ENCODE measurements around the gene TLR1. TPM values are rescaled to one million over a fixed set of nuclear protein-coding genes. Genes with fewer than 3 reads are reported as not detected.

TLR1 gene
- total RNA-seq, 4 donors from 2014 or later = 0.20 to 14.0 (median 6.1) TPM

DNA sequence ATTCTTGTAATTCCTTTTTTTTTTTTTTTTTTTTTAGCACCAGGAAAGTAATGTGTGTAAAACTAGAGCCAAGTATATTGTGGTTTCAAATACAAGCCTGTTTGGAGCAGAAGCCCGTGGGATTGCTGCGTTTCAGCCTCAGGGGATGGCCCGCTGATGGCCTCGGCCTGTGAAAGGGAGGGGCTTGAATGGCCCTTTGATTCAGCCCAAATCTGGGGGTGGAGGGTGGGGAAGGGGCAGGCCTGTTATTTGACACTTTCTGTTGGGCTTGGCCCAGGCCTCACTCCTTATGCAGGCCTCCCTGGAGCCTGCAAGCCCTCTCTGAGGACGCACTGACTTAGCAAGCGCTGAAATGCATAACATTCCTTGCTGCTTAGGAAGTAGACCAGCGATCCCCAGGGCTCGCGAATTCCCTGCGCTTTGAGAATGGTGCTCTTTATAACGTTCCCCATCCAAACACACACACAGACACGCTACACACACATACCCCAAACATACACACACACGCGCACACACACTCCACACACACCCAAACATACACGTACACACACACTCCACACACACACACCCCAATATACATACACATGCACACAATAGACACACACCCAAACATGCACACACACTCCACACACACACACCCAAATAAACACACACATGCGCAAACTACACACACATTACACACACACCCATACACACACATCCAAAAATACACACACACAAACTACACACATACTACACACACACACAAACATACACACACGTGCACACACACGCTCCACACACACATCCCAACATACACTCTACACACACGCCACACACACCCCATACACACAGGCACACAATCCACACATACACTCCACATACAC lies 51.4 kb downstream of the TLR1 start:
- Histone ChIP-seq H3K27ac (peak overlapping the region; percentile 17 to 73 (median 64)), H3K36me3 (no peaks in the 10 kb centered on the region), H3K27me3 (no peaks in the 10 kb centered on the region), H3K4me3 (no peak overlapping the region), H3K9me3 (no peaks in the 10 kb centered on the region), H3K4me1 (peaks cover 0 to 6% (median 0%) of the 10 kb centered on the region in 4 donors)
- 71 to 85% methylated on average over 14 to 19 of the region's 19 CpGs for WGBS, 2 donors (ENCODE audit: low coverage in 1 of 2)
- TF ChIP-seq POLR2A (IDR thresholded peaks at IDR 0.05) (no peak), EP300 (IDR thresholded peaks at IDR 0.05; ENCODE audit: low read depth) (no peak), POLR2AphosphoS5 (IDR thresholded peaks at IDR 0.05) (no peak)
- TF ChIP-seq, protein P1, sequence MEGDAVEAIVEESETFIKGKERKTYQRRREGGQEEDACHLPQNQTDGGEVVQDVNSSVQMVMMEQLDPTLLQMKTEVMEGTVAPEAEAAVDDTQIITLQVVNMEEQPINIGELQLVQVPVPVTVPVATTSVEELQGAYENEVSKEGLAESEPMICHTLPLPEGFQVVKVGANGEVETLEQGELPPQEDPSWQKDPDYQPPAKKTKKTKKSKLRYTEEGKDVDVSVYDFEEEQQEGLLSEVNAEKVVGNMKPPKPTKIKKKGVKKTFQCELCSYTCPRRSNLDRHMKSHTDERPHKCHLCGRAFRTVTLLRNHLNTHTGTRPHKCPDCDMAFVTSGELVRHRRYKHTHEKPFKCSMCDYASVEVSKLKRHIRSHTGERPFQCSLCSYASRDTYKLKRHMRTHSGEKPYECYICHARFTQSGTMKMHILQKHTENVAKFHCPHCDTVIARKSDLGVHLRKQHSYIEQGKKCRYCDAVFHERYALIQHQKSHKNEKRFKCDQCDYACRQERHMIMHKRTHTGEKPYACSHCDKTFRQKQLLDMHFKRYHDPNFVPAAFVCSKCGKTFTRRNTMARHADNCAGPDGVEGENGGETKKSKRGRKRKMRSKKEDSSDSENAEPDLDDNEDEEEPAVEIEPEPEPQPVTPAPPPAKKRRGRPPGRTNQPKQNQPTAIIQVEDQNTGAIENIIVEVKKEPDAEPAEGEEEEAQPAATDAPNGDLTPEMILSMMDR (IDR thresholded peaks at IDR 0.05) = no peak
- in situ Hi-C loops (cut with MboI; ENCODE audit: low pct_ligation_motif_present in 1 of 4, low pct_unique_long_range_greater_than_20kb in 1 of 4, low sequenced_read_pairs in 3 of 4) = loop anchor here in 2 of 4 donors (25.0 kb wide), 1 partner anchor 384 kb away; no protein-coding TSS in a partner anchor
- peak; percentile 62 for DNase-seq
- intact Hi-C loops (cut with DNase I; ENCODE audit: low total_unique reads) = no loop called here

- Histone ChIP-seq H3K36me3 (no peaks in the 10 kb centered on the region), H3K9me3 (peaks cover 0 to 3% of the 10 kb centered on the region in 2 donors), H3K27ac (peak overlapping the region; percentile 17 to 73 (median 64)), H3K27me3 (no peaks in the 10 kb centered on the region), H3K4me1 (peaks cover 0 to 6% (median 0%) of the 10 kb centered on the region in 4 donors), H3K4me3 (no peak overlapping the region)
- DNase-seq = no peak
- TF ChIP-seq, protein P1 (IDR thresholded peaks at IDR 0.05) = no peak
- TF ChIP-seq EP300 (IDR thresholded peaks at IDR 0.05; ENCODE audit: low read depth) (no peak), POLR2AphosphoS5 (IDR thresholded peaks at IDR 0.05) (no peak), POLR2A (IDR thresholded peaks at IDR 0.05) (no peak)
- intact Hi-C loops (cut with DNase I; ENCODE audit: low total_unique reads) (no loop called here), in situ Hi-C loops (cut with MboI; ENCODE audit: low pct_ligation_motif_present in 1 of 4, low pct_unique_long_range_greater_than_20kb in 1 of 4, low sequenced_read_pairs in 3 of 4) (loop anchor here in 2 of 4 donors (25.0 kb wide), 1 partner anchor 385 kb away; no protein-coding TSS in a partner anchor)
- WGBS, 2 donors (ENCODE audit: low coverage in 1 of 2) = 54 to 60% methylated on average over 4 to 8 of the region's 8 CpGs
Observed at GRCh38 chr4:38752372-38752940, 52.1 kb downstream of the TLR1 start.

- no peaks in the 10 kb centered on the region for H3K27me3 ChIP-seq
- no peak overlapping the region for H3K4me3 ChIP-seq
- H3K36me3 ChIP-seq = no peaks in the 10 kb centered on the region
- peaks cover 0 to 6% (median 0%) of the 10 kb centered on the region in 4 donors for H3K4me1 ChIP-seq
- WGBS, 2 donors (ENCODE audit: low coverage in 1 of 2) = 81 to 100% methylated on average over 1 to 13 of the region's 13 CpGs
- in situ Hi-C loops (cut with MboI; ENCODE audit: low pct_ligation_motif_present in 1 of 4, low pct_unique_long_range_greater_than_20kb in 1 of 4, low sequenced_read_pairs in 3 of 4) (loop anchor here in 2 of 4 donors (25.0 kb wide), 1 partner anchor 386 kb away; no protein-coding TSS in a partner anchor), intact Hi-C loops (cut with DNase I; ENCODE audit: low total_unique reads) (no loop called here)
- H3K9me3 ChIP-seq = peaks cover 0 to 3% of the 10 kb centered on the region in 2 donors
- no peak overlapping the region for H3K27ac ChIP-seq
- DNase-seq = no peak
- TF ChIP-seq, protein P1 (IDR thresholded peaks at IDR 0.05) = no peak
- no peak for TF ChIP-seq POLR2A (IDR thresholded peaks at IDR 0.05)
Observed at GRCh38 chr4:38751341-38752010, 53.1 kb downstream of the TLR1 start.

DNA sequence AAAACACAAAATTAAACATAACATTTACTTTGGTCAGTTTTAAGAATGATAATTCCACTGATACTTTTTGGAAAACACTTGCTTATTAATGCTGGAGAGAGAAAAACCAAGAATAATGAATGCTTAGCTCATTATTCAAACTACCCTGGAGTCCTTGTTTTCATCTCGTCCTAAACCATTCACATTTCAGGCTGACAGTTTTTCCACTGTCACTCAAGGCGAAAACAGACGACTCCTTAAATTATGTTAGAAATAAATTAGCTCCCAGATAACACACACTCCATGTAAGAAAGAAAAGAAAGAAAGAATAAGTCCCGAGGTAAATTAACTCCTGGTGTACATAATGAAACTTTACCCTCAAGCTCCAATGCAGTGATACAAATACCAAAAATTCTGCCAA lies 55.3 kb downstream of the TLR1 start:
- TF ChIP-seq POLR2A (IDR thresholded peaks at IDR 0.05) (no peak), POLR2AphosphoS5 (IDR thresholded peaks at IDR 0.05) (no peak), EP300 (IDR thresholded peaks at IDR 0.05; ENCODE audit: low read depth) (no peak)
- TF ChIP-seq, protein P1 (IDR thresholded peaks at IDR 0.05) = no peak

More for the DNA sequence above, 55.3 kb downstream of the TLR1 start:
- Histone ChIP-seq H3K27ac (no peak overlapping the region), H3K4me3 (no peak overlapping the region), H3K36me3 (no peaks in the 10 kb centered on the region), H3K9me3 (peaks cover 0 to 3% of the 10 kb centered on the region in 2 donors), H3K27me3 (no peaks in the 10 kb centered on the region), H3K4me1 (peaks cover 0 to 6% (median 0%) of the 10 kb centered on the region in 4 donors)
- intact Hi-C loops (cut with DNase I; ENCODE audit: low total_unique reads) = no loop called here
- DNase-seq = no peak
- WGBS, 2 donors (ENCODE audit: low coverage in 1 of 2) = 84 to 88% methylated on average over 4 of the region's 4 CpGs
- in situ Hi-C loops (cut with MboI; ENCODE audit: low pct_ligation_motif_present in 1 of 4, low pct_unique_long_range_greater_than_20kb in 1 of 4, low sequenced_read_pairs in 3 of 4) = loop anchor here in 2 of 4 donors (25.0 kb wide), 2 partner anchors 687 to 937 kb away; no protein-coding TSS in a partner anchor

All from transverse colon (tissue), 4 donors.